H9 (cell line): ENCODE results near the gene NDC1. TPM values are rescaled to one million over a fixed set of nuclear protein-coding genes. Genes with fewer than 3 reads are reported as not detected.

Experiments
- DNase-seq: peaks from one replicate; pipeline ENCODE4 v3.0.0-alpha.2; 2017
- H2AFZ ChIP-seq: one replicate; pipeline ENCODE4 v1.6.1; 2013; ENCODE audit warnings: mild to moderate bottlenecking, low read length, control low read depth, moderate library complexity
- H2AK5ac ChIP-seq: 2 replicates; pipeline ENCODE4 v1.6.1; 2013; ENCODE audit warnings: low read length, control low read depth, mixed read lengths; ENCODE audit not compliant: insufficient read length
- H2BK120ac ChIP-seq: one replicate; pipeline ENCODE4 v1.6.1; 2013; ENCODE audit warnings: low read depth, mild to moderate bottlenecking, low read length, control low read depth, inconsistent platforms; ENCODE audit not compliant: poor library complexity, severe bottlenecking
- H2BK12ac ChIP-seq: 2 replicates; pipeline ENCODE4 v1.6.1; 2013; ENCODE audit warnings: low read length, control low read depth, mixed read lengths, low read depth; ENCODE audit not compliant: insufficient read length
- H2BK15ac ChIP-seq: 2 replicates; pipeline ENCODE4 v1.6.1; 2013; ENCODE audit warnings: low read depth, low read length, control low read depth
- H2BK20ac ChIP-seq: one replicate; pipeline ENCODE4 v1.6.1; 2013; ENCODE audit warnings: low read depth, mild to moderate bottlenecking, low read length, control low read depth, inconsistent platforms; ENCODE audit not compliant: poor library complexity, severe bottlenecking
- H2BK5ac ChIP-seq: 2 replicates; pipeline ENCODE4 v1.6.1; 2013; ENCODE audit warnings: low read length, control low read depth, mixed read lengths; ENCODE audit not compliant: insufficient read length
- H3K14ac ChIP-seq: 2 replicates; pipeline ENCODE4 v1.6.1; 2013; ENCODE audit warnings: low read length, control low read depth; ENCODE audit not compliant: insufficient read depth
- H3K18ac ChIP-seq: 2 replicates; pipeline ENCODE4 v1.6.1; 2013; ENCODE audit warnings: low read depth, mild to moderate bottlenecking, mixed read lengths, low read length, control low read depth; ENCODE audit not compliant: insufficient read length
- H3K23ac ChIP-seq: 2 replicates; pipeline ENCODE4 v1.6.1; 2013; ENCODE audit warnings: low read length, control low read depth, mixed read lengths, low read depth; ENCODE audit not compliant: insufficient read length
- H3K23me2 ChIP-seq: 2 replicates; pipeline ENCODE4 v1.6.1; 2013; ENCODE audit warnings: low read depth, mild to moderate bottlenecking, mixed read lengths, low read length, control low read depth; ENCODE audit not compliant: insufficient read length, poor library complexity, severe bottlenecking
- H3K27ac ChIP-seq: 2 replicates; pipeline ENCODE4 v1.5.1; 2013; ENCODE audit warnings: low read length, control low read depth, mixed read lengths, low read depth; ENCODE audit not compliant: insufficient read length
- H3K27me3 ChIP-seq: 2 replicates; pipeline ENCODE4 v1.6.1; 2013; ENCODE audit warnings: low read length, control low read depth, inconsistent platforms; ENCODE audit not compliant: insufficient read depth
- H3K4ac ChIP-seq: 2 replicates; pipeline ENCODE4 v1.6.1; 2013; ENCODE audit warnings: low read depth, mild to moderate bottlenecking, control low read depth, inconsistent platforms, low read length, moderate library complexity
- H3K4me1 ChIP-seq: 2 replicates; pipeline ENCODE4 v1.6.1; 2013; ENCODE audit warnings: low read length, control low read depth, inconsistent platforms; ENCODE audit not compliant: insufficient read depth
- H3K4me2 ChIP-seq: 2 replicates; pipeline ENCODE4 v1.6.1; 2013; ENCODE audit warnings: low read length, control low read depth, mixed read lengths; ENCODE audit not compliant: insufficient read length, insufficient read depth
- H3K56ac ChIP-seq: 2 replicates; pipeline ENCODE4 v1.6.1; 2013; ENCODE audit warnings: low read depth, mild to moderate bottlenecking, mixed read lengths, low read length, control low read depth; ENCODE audit not compliant: insufficient read length
- H3K79me1 ChIP-seq: 2 replicates; pipeline ENCODE4 v1.6.1; 2013; ENCODE audit warnings: low read depth, mild to moderate bottlenecking, moderate library complexity, low read length, control low read depth, inconsistent platforms; ENCODE audit not compliant: insufficient read depth, poor library complexity, severe bottlenecking
- H3K79me2 ChIP-seq: 2 replicates; pipeline ENCODE4 v1.6.1; 2013; ENCODE audit warnings: low read length, control low read depth, inconsistent platforms; ENCODE audit not compliant: insufficient read depth
- H3K9ac ChIP-seq: 2 replicates; pipeline ENCODE4 v1.6.1; 2013; ENCODE audit warnings: low read length, control low read depth, mixed read lengths; ENCODE audit not compliant: insufficient read length; ENCODE audit errors: extremely low read depth
- H3K9me3 ChIP-seq: one replicate; pipeline ENCODE4 v1.6.1; 2013; ENCODE audit warnings: low read depth, low read length, inconsistent platforms; ENCODE audit not compliant: control insufficient read depth
- H3T11ph ChIP-seq: one replicate; pipeline ENCODE4 v1.6.1; 2013; ENCODE audit warnings: mild to moderate bottlenecking, low read length, control low read depth, inconsistent platforms
- H4K20me1 ChIP-seq: one replicate; pipeline ENCODE4 v1.6.1; 2013; ENCODE audit not compliant: control insufficient read depth, insufficient read length, insufficient read depth
- H4K5ac ChIP-seq: 2 replicates; pipeline ENCODE4 v1.6.1; 2013; ENCODE audit warnings: low read depth, mild to moderate bottlenecking, mixed read lengths, low read length, control low read depth; ENCODE audit not compliant: insufficient read length
- H4K8ac ChIP-seq: replicated peaks from 2 replicates; pipeline ENCODE4 v1.6.1; 2013; ENCODE audit warnings: low read length, control low read depth, mixed read lengths, low read depth; ENCODE audit not compliant: insufficient read length
- H4K91ac ChIP-seq: 2 replicates; pipeline ENCODE4 v1.6.1; 2013; ENCODE audit warnings: low read depth, mild to moderate bottlenecking, moderate library complexity, mixed read lengths, low read length, control low read depth; ENCODE audit not compliant: insufficient read length
- H3K27ac Mint-ChIP-seq, 3 experiments: 2 replicates in 2 of 3; 3 replicates in 1 of 3; pipeline ENCODE4 v1.8.0; 2020 to 2021; ENCODE audit warnings: mixed read lengths in 3 of 3, mild to moderate bottlenecking in 1 of 3, moderate library complexity in 1 of 3
- H3K27me3 Mint-ChIP-seq: 2 replicates; pipeline ENCODE4 v1.8.0; 2021; ENCODE audit warnings: low read depth, mild to moderate bottlenecking, moderate library complexity, mixed read lengths
- H3K36me3 Mint-ChIP-seq, 3 experiments: 2 replicates in 2 of 3; 3 replicates in 1 of 3; pipeline ENCODE4 v1.8.0; 2020 to 2021; ENCODE audit warnings: low read depth in 3 of 3, mixed read lengths in 3 of 3; ENCODE audit not compliant: insufficient read depth in 1 of 3
- H3K4me1 Mint-ChIP-seq, 2 experiments: 2 replicates each; pipeline ENCODE4 v1.8.0; 2020; ENCODE audit warnings: mixed read lengths in 2 of 2
- H3K4me3 Mint-ChIP-seq, 2 experiments: 2 replicates in 1 of 2; 3 replicates in 1 of 2; pipeline ENCODE4 v1.8.0; 2020 to 2021; ENCODE audit warnings: mild to moderate bottlenecking in 2 of 2, mixed read lengths in 2 of 2, moderate library complexity in 1 of 2
- H3K9me3 Mint-ChIP-seq, 2 experiments: 2 replicates in 1 of 2; 3 replicates in 1 of 2; pipeline ENCODE4 v1.8.0; 2020; ENCODE audit warnings: mild to moderate bottlenecking in 2 of 2, mixed read lengths in 2 of 2, moderate library complexity in 1 of 2
- CTCF ChIP-seq: fragments of 200-600 bp; sonication (generic); conservative IDR thresholded peaks from 3 replicates; pipeline ENCODE4 v1.8.0; 2021; ENCODE audit warnings: antibody characterized with exemption, mild to moderate bottlenecking
- WGBS: extraction: QIAGEN DNeasy Blood & Tissue Kit; methylation state at CpG from one replicate; pipeline ENCODE4 v1.1.7; 2013; ENCODE audit warnings: missing lambda C conversion rate, low lambda C conversion rate, mixed read lengths; ENCODE audit not compliant: insufficient read length; ENCODE audit errors: extremely low coverage; 5-methylcytosine and 5-hydroxymethylcytosine counted together
- total RNA-seq: library from RNA; stranded (reverse); gene quantifications from 2 replicates; pipeline ENCODE4 v1.2.1, GENCODE V29; 2021

The NDC1 gene
- total RNA-seq, 1 experiment from 2014 or later = 49.3 TPM

DNA sequence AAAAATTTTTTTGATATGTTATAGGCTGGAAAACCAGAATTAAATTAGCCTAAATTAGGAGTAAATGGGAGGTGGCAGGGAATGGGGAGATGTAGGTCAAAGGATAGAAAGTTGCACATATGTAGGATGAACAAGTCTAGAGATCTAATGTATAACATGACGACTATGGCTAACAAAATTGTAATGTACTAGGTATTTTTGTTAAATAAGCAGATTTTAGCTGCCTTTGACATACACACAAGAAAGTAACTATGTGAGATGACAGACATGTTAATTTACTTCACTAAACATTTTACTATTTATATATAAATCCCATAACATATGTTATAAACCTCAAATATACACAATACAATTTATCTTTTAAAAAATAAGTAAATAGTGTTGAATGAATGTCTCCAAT, 68.9 kb downstream of the NDC1 start:
- TF ChIP-seq CTCF = no peak
- Histone ChIP-seq H3K9ac (no peak overlapping the region), H3K27ac (no peak overlapping the region), H3K18ac (no peak overlapping the region), H2AK5ac (no peak overlapping the region), H4K5ac (no peak overlapping the region), H2BK5ac (no peak overlapping the region), H3K79me1 (no peaks in the 10 kb centered on the region), H3K4me2 (no peak overlapping the region), H3T11ph (no peak overlapping the region), H3K27me3 (no peaks in the 10 kb centered on the region), H4K91ac (no peak overlapping the region), H2AFZ (no peak overlapping the region), H2BK120ac (no peak overlapping the region), H3K23me2 (no peaks in the 10 kb centered on the region), H3K9me3 (no peaks in the 10 kb centered on the region), H3K4ac (no peak overlapping the region), H2BK12ac (no peak overlapping the region), H3K56ac (no peak overlapping the region), H3K4me1 (no peaks in the 10 kb centered on the region), H2BK20ac (no peak overlapping the region), H4K8ac (no peak overlapping the region), H4K20me1 (no peaks in the 10 kb centered on the region), H3K79me2 (0 out of 2 replicates have a peak, but pooled peaks cover 2% of the 10 kb centered on the region), H3K14ac (no peak overlapping the region), H3K23ac (no peak overlapping the region), H2BK15ac (no peak overlapping the region)
- Mint-ChIP-seq H3K27me3 (no peaks in the 10 kb centered on the region), H3K4me1 (peaks cover 0 to 10% of the 10 kb centered on the region in 2 experiments; a peak in 1 of 4 replicates), H3K4me3 (no peak overlapping the region), H3K9me3 (no peaks in the 10 kb centered on the region), H3K36me3 (peaks cover 18 to 52% (median 29%) of the 10 kb centered on the region in 3 experiments; a peak in 6 of 7 replicates), H3K27ac (no peak overlapping the region; a peak in 1 of 7 replicates)
- DNase-seq = no peak
- no CpG with 5 or more reads among the region's 1 CpG for WGBS
